GM18517 (cell line): Measurements from ENCODE around the gene NEK6.

Source experiments
- ATAC-seq: cut with Tn5 transposase; IDR thresholded peaks from one replicate; pipeline ENCODE4 v1.9.1; 2021; ENCODE audit warnings: mild to moderate bottlenecking, moderate library complexity; ENCODE audit not compliant: unreplicated experiment

NEK6 gene

GRCh38 chr9:124351672-124352468, 94.1 kb downstream of the NEK6 start:
- no peak for ATAC-seq

GRCh38 chr9:124352616-124353015, 94.9 kb downstream of the NEK6 start:
- ATAC-seq: no peak

DNA sequence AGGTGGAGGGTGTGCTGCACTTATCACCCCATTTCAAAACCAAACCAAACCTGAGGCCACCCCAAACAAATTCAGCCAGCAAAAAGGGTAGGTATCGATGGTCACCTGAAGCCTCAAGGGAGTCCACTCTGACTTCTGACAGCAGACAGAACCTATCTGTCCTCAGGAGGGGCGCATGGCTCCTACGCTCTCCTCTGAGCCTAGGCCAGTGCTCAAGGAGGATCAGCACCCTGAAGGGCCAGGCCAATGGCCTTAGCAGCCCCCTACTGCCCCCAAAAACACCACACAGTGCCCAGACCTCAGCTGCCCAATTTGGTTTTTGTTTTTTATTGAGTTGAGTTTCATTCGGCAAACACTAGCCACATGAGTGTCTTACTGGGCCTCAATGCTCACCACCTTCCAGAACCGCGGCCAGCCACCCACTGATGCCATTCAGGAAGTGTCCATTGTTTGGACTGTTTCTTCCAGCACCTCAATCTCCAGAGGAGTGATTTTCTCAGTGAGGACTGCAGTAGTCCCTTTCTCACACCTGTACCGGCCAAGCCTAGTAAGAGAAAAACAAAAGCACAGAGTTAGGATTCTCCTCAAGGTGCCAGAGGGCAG, 95.5 kb downstream of the NEK6 start:
- no peak for ATAC-seq

GRCh38 chr9:124353811-124354274, 96.1 kb downstream of the NEK6 start:
- no peak for ATAC-seq

DNA sequence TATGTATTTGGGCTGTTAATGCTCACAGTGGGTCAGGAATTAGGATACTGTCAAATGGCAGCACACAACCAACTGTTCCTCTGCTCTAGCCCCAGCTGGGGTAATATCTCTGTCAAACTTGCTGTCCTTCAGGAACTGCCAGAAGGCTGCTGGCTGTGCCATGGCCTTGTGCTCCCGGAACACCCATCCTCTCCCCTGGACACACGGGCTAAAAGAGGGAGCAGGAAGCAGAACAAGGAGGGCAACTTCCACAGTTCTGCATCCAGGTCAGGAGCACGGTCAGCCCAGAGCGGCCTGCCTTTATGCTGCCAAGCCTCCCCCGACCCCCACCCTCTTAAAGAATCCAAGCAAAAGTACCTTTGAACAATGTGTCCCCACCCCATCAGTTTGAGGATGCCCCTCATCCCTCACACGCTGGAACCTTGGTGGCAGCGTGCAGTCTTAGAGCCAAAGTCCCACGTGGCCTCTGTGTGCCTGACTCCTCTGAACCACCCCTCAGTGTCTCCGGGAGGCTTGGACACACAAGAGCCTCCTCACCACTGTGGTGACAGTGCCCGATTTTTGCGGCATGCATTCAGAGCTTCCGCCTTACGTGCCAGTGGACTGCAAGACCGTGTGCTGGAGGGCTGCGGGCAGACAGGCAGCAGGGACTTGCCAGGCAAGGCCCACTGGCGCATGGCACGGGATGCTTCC, 96.7 kb downstream of the NEK6 start:
- no peak for ATAC-seq

GRCh38 chr9:124355039-124355940, 97.5 kb downstream of the NEK6 start:
- ATAC-seq: no peak

DNA sequence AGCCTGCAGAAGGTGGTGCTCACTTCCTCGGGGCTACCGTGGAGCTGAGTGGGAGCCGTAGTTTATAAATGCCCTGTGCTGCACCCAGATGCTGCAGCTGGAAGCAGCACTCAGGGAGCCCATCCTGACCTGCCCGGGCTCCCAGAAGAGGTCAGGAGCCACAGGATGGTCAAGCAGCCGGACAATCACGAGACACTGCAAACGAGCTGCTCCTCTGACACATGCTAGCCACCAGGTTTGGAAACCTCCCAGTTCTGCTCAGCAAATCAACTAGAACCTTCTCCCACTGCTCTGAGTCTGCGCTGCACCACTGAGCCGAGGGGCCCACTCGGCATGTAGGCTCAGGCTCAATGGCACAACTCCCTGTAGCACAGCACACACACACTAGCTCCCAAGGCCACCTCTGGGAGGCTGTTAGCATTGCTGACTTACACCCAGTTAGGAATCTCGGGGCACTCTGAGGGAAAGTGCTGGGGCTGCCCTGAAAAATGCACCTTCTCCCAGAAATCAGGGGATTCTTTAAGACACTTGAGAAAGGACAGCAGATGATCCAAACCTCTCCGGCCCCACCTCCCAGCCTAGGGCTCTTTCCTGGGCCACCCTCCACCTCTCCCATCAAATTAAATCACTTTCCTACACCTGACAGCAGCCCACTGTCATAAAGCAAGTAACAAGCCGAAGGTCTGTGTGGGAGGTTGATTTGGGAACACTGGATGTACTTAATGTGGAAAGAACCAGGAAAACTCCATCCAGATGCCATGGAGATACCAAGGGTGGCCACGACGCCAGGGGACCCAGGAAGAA, 98.4 kb downstream of the NEK6 start:
- ATAC-seq: no peak

GRCh38 chr9:124356745-124357390, 99.1 kb downstream of the NEK6 start:
- no peak for ATAC-seq

DNA sequence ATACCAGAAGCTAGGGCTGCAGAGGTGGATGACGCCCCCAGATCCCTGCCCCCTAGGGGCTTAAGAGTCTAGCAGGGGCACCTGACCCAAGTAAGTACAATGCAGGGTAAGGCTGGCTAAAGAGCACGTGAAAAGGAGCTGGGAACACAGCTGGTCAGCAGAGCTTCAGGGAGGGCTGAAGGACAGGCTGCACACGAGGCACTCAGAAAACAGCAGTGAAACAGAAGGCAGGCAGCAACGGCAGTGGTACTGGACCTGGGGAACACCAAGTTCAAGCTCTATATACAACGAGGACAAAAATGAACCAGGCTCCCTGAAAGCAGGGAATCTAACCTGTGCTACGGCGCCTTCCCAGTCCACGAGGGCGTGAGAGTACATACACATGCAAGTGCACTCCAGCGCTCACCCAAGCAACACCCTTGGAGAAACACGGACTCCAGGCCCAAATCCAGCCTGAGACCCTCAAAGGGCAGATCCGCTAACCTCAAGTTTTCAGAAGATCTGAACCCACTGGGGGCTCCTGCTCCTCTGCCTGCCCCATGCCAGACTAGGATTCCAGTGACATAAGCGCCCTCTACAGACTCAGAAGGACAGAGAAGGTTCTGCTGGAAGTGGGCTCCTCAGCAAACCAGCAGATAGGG, 100.1 kb downstream of the NEK6 start:
- no peak for ATAC-seq

- no peak for ATAC-seq
These were observed 100.9 kb downstream of the NEK6 start for GRCh38 chr9:124358631-124359030.

DNA sequence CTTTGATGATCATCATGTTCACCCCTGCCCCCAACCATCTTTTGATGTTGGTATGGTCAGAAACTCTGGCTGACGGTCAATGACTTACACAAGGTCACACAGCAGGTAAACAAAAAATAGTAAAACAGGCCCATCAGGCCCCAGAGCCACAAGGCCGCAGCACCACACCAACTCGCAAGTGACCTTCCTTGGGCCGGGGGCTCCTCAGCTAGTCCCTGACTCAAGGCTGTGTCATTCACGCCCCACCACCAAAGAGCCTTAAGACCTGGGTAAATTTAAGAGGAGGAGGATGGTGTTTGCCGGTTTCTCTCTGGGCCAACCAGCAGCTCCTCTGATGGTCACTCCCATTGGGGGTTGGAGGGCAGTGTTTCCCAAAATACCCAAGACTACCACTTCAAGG, 101.7 kb downstream of the NEK6 start:
- ATAC-seq: no peak

GRCh38 chr9:124359855-124360678, 102.3 kb downstream of the NEK6 start:
- ATAC-seq: no peak

DNA sequence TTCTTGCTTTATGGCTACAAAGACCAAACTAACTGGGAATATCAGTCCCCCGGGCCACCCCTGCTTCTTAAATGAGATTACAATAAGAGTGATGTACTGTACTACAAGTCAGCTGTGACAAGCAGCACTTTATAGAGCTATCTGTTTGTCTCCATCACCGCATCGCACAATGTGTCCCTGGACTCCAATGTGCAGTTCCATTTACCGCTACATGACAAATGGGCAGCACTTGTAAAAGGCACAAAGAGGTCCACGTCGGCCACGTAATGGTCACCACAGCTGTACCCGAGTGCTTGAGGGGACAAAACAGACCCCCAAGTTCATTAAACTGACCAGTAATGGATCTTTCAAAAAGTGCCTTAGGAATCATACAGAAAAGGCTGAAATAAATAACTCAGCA, 103.4 kb downstream of the NEK6 start:
- ATAC-seq: no peak

GRCh38 chr9:124363326-124364096, 105.8 kb downstream of the NEK6 start:
- ATAC-seq: no peak

- no peak for ATAC-seq
These were observed 106.4 kb downstream of the NEK6 start for GRCh38 chr9:124364141-124364540.

GRCh38 chr9:124365036-124365435, 107.3 kb downstream of the NEK6 start:
- no peak for ATAC-seq

DNA sequence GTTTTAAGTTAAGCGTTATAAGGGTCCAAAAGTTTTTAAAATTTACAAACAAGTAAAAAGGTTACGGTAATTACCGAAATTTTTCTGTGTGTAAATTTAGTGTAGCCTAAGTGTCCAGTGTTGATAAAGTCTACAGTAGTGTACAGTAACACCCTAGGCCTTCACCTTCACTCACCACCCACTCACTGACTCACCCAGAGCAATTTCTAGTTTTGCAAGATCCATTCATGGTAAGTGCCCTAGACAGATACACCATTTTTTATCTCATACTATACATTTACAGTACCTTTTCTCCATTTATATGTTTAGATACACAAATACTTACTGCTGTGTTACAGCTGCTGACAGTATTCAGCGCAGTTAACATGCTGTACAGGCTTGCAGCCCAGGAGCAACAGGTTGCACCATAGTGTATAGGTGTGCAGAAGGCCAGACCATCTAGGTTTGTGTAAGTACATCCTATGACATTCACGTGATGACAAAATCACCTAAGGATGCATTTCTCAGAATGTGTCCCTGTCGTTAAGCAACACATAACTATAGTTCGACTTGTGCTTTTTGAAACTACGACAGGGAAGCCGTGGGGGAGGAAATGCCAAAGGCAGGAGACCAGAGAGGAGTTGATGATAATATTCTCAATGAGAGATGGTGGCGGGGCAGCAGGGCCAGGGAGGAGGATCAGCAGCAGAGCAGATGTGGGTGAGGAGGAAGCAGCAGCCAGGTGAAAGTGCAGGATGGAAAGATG, 108.9 kb downstream of the NEK6 start:
- ATAC-seq: no peak
